ENCODE data around the gene ARMCX4.

DNA sequence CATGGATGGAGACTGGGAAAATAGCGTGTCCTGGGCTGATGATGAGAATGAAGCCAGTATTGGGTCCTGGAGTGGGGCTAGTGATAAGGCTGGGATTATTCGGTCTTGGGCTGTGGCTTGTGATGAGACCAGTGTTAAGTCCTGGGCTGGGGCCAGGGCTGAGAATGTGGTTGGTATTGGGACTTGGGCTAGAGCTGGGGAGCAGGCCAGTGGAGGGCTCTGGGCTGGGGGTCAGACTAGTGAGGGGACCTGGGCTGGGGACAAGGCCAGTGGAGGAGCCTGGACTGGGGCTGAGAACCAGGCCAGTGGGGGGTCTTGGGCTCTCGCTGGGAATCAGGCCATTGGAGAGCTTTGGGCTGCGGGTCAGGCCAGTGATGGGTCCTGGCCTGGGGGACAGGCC is 6.7 kb downstream of the ARMCX4 start:
- TF ChIP-seq, protein P1, sequence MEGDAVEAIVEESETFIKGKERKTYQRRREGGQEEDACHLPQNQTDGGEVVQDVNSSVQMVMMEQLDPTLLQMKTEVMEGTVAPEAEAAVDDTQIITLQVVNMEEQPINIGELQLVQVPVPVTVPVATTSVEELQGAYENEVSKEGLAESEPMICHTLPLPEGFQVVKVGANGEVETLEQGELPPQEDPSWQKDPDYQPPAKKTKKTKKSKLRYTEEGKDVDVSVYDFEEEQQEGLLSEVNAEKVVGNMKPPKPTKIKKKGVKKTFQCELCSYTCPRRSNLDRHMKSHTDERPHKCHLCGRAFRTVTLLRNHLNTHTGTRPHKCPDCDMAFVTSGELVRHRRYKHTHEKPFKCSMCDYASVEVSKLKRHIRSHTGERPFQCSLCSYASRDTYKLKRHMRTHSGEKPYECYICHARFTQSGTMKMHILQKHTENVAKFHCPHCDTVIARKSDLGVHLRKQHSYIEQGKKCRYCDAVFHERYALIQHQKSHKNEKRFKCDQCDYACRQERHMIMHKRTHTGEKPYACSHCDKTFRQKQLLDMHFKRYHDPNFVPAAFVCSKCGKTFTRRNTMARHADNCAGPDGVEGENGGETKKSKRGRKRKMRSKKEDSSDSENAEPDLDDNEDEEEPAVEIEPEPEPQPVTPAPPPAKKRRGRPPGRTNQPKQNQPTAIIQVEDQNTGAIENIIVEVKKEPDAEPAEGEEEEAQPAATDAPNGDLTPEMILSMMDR (IDR thresholded peaks at IDR 0.05; ENCODE audit: insufficient read depth, low read length), result no peak
- TF ChIP-seq, protein P2, sequence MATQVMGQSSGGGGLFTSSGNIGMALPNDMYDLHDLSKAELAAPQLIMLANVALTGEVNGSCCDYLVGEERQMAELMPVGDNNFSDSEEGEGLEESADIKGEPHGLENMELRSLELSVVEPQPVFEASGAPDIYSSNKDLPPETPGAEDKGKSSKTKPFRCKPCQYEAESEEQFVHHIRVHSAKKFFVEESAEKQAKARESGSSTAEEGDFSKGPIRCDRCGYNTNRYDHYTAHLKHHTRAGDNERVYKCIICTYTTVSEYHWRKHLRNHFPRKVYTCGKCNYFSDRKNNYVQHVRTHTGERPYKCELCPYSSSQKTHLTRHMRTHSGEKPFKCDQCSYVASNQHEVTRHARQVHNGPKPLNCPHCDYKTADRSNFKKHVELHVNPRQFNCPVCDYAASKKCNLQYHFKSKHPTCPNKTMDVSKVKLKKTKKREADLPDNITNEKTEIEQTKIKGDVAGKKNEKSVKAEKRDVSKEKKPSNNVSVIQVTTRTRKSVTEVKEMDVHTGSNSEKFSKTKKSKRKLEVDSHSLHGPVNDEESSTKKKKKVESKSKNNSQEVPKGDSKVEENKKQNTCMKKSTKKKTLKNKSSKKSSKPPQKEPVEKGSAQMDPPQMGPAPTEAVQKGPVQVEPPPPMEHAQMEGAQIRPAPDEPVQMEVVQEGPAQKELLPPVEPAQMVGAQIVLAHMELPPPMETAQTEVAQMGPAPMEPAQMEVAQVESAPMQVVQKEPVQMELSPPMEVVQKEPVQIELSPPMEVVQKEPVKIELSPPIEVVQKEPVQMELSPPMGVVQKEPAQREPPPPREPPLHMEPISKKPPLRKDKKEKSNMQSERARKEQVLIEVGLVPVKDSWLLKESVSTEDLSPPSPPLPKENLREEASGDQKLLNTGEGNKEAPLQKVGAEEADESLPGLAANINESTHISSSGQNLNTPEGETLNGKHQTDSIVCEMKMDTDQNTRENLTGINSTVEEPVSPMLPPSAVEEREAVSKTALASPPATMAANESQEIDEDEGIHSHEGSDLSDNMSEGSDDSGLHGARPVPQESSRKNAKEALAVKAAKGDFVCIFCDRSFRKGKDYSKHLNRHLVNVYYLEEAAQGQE (IDR thresholded peaks at IDR 0.05; ENCODE audit: insufficient replicate concordance, low read depth), result no peak
